ENCODE measurements around the gene FANCL. TPM values are rescaled to one million over a fixed set of nuclear protein-coding genes. Genes with fewer than 3 reads are reported as not detected.

The FANCL gene
- total RNA-seq, 6 donors from 2014 or later = 5.7 to 30.4 (median 15.4) TPM

- peaks cover 0 to 3% (median 0%) of the 10 kb centered on the region in 4 donors for H3K36me3 ChIP-seq
- TF ChIP-seq POLR2A (IDR thresholded peaks at IDR 0.05) (no peak), CTCF (IDR thresholded peaks at IDR 0.05) (no peak), EP300 (IDR thresholded peaks at IDR 0.05) (no peak), POLR2AphosphoS5 (IDR thresholded peaks at IDR 0.05) (no peak)
- ATAC-seq (ENCODE audit: low FRiP score in 2 of 2) = no peak
Measured at GRCh38 chr2:58137221-58137620, 103.9 kb downstream of the FANCL start.

GRCh38 chr2:58135861-58136260, 105.3 kb downstream of the FANCL start:
- no peak for DNase-seq
- Histone ChIP-seq H3K4me1 (peaks cover 0 to 6% (median 0%) of the 10 kb centered on the region in 4 donors), H3K36me3 (peaks cover 0 to 6% (median 0%) of the 10 kb centered on the region in 4 donors), H3K4me3 (no peak overlapping the region), H3K9me3 (no peaks in the 10 kb centered on the region), H3K27ac (no peak overlapping the region), H3K27me3 (no peaks in the 10 kb centered on the region)
- no peak for TF ChIP-seq POLR2AphosphoS5 (IDR thresholded peaks at IDR 0.05)
- no peak for TF ChIP-seq EP300 (IDR thresholded peaks at IDR 0.05)
- TF ChIP-seq POLR2A (IDR thresholded peaks at IDR 0.05) = no peak
- no peak for TF ChIP-seq CTCF (IDR thresholded peaks at IDR 0.05)
- WGBS, 2 donors = 77 to 82% methylated on average over 2 of the region's 2 CpGs
- ATAC-seq (ENCODE audit: low FRiP score in 2 of 2) = no peak

More at GRCh38 chr2:58137221-58137620, 103.9 kb downstream of the FANCL start:
- Histone ChIP-seq H3K27ac (no peak overlapping the region), H3K4me1 (no peaks in the 10 kb centered on the region), H3K27me3 (no peaks in the 10 kb centered on the region), H3K4me3 (no peak overlapping the region), H3K9me3 (no peaks in the 10 kb centered on the region)
- DNase-seq = no peak

GRCh38 chr2:58133395-58133794, 107.7 kb downstream of the FANCL start:
- H3K9me3 ChIP-seq = no peaks in the 10 kb centered on the region
- H3K27me3 ChIP-seq = no peaks in the 10 kb centered on the region
- DNase-seq (no peak), ATAC-seq (ENCODE audit: low FRiP score in 2 of 2) (no peak)
- no peak overlapping the region for H3K4me3 ChIP-seq
- H3K27ac ChIP-seq = no peak overlapping the region
- TF ChIP-seq POLR2AphosphoS5 (IDR thresholded peaks at IDR 0.05) (no peak), CTCF (IDR thresholded peaks at IDR 0.05) (no peak), EP300 (IDR thresholded peaks at IDR 0.05) (no peak), POLR2A (IDR thresholded peaks at IDR 0.05) (no peak)
- peaks cover 0 to 6% (median 0%) of the 10 kb centered on the region in 4 donors for H3K36me3 ChIP-seq
- H3K4me1 ChIP-seq = peaks cover 0 to 6% (median 0%) of the 10 kb centered on the region in 4 donors

GRCh38 chr2:58131191-58132011, 109.7 kb downstream of the FANCL start:
- 62 to 75% methylated on average over 5 of the region's 5 CpGs for WGBS, 2 donors
- no peaks in the 10 kb centered on the region for H3K27me3 ChIP-seq
- TF ChIP-seq EP300 (IDR thresholded peaks at IDR 0.05) (no peak), CTCF (IDR thresholded peaks at IDR 0.05) (no peak), POLR2AphosphoS5 (IDR thresholded peaks at IDR 0.05) (no peak), POLR2A (IDR thresholded peaks at IDR 0.05) (no peak)
- peaks cover 0 to 6% (median 0%) of the 10 kb centered on the region in 4 donors for H3K4me1 ChIP-seq
- no peak for DNase-seq
- no peak overlapping the region for H3K4me3 ChIP-seq
- ATAC-seq (ENCODE audit: low FRiP score in 2 of 2) = peak in 1 of 2 donors; percentile 62
- H3K9me3 ChIP-seq = no peaks in the 10 kb centered on the region
- H3K27ac ChIP-seq = no peak overlapping the region
- peaks cover 0 to 6% (median 0%) of the 10 kb centered on the region in 4 donors for H3K36me3 ChIP-seq
